Testis (tissue), 2 donors: Measurements from ENCODE around the gene ZNF518A.

Source experiments
- POLR2A ChIP-seq: fragments of 450-650 bp; IDR thresholded peaks from one replicate; pipeline ENCODE4 v1.6.1; 2017; ENCODE audit warnings: antibody characterized with exemption, mild to moderate bottlenecking, moderate library complexity
- TF ChIP-seq, protein P1 (sequence below), 3 experiments: fragments of 450-650 bp in 2 of 3; fragments of 200-600 bp in 1 of 3; sonication (generic) in 1 of 3; IDR thresholded peaks; one replicate each; pipeline ENCODE4 v1.5.1; 2016 to 2019; ENCODE audit warnings: antibody characterized with exemption in 3 of 3, mild to moderate bottlenecking in 2 of 3, moderate library complexity in 1 of 3

DNA sequence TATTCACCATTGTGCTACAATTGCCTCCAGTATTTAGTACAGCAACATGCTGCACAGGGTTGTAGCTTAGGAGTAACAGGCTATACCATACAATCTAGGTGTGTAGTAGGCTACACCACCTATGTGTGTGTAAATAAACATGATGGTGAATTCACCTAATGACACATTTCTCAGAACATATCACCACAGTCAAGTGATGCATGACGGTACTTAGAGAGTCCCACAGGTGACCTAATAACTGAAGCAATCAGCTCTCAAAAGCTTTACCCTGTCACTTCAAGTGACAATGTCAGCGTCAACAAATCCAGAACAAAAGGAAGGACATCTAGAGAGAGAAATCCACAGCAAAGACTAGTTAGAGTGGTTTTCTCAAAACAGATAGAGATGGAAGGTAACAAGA lies 47.9 kb upstream of the ZNF518A start:
- TF ChIP-seq, protein P1, sequence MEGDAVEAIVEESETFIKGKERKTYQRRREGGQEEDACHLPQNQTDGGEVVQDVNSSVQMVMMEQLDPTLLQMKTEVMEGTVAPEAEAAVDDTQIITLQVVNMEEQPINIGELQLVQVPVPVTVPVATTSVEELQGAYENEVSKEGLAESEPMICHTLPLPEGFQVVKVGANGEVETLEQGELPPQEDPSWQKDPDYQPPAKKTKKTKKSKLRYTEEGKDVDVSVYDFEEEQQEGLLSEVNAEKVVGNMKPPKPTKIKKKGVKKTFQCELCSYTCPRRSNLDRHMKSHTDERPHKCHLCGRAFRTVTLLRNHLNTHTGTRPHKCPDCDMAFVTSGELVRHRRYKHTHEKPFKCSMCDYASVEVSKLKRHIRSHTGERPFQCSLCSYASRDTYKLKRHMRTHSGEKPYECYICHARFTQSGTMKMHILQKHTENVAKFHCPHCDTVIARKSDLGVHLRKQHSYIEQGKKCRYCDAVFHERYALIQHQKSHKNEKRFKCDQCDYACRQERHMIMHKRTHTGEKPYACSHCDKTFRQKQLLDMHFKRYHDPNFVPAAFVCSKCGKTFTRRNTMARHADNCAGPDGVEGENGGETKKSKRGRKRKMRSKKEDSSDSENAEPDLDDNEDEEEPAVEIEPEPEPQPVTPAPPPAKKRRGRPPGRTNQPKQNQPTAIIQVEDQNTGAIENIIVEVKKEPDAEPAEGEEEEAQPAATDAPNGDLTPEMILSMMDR (IDR thresholded peaks at IDR 0.05): no peak
- TF ChIP-seq POLR2A: no peak
